HEK293 (cell line): Measurements from ENCODE around the gene PCDHGB2.

Experiments used
- CTCF ChIA-PET: fragments of 350-600 bp; formaldehyde crosslinking; extraction: SDS; loops from one replicate; lab custom pipeline; 2021; ENCODE audit warnings: antibody characterized with exemption; lab: Yijun Ruan, JAX
- POLR2A ChIA-PET: fragments of 300-600 bp; formaldehyde crosslinking; extraction: SDS; loops from one replicate; lab custom pipeline; 2020; ENCODE audit warnings: antibody characterized with exemption, inconsistent platforms; lab: Yijun Ruan, JAX
- H3K27ac ChIP-seq: fragments of 200-500 bp; sonication (Bioruptor generic); 2 replicates; pipeline ENCODE4 v1.5.1; 2014; ENCODE audit warnings: low read depth, low read length, control low read depth, inconsistent platforms; ENCODE audit errors: extremely low read depth
- H3K36me3 ChIP-seq, 2 experiments: fragments of 200-500 bp in 1 of 2; sonication (Bioruptor generic) in 1 of 2; 1 replicate in 1 of 2; 2 replicates in 1 of 2; pipeline ENCODE4 v1.5.1; 2014 to 2017; ENCODE audit warnings: inconsistent platforms in 2 of 2, low read length in 2 of 2; ENCODE audit not compliant: control insufficient read depth in 2 of 2, insufficient read depth in 1 of 2
- H3K4me1 ChIP-seq: fragments of 200-500 bp; sonication (Bioruptor generic); 2 replicates; pipeline ENCODE4 v1.5.1; 2014; ENCODE audit warnings: mild to moderate bottlenecking, low read length, inconsistent platforms; ENCODE audit not compliant: control insufficient read depth, insufficient read depth
- H3K4me3 ChIP-seq: 2 replicates; pipeline ENCODE4 v1.5.1; 2011; ENCODE audit warnings: low read depth, mild to moderate bottlenecking, control low read depth, low read length, moderate library complexity
- H3K9me3 ChIP-seq: fragments of 200-500 bp; sonication (Bioruptor generic); 2 replicates; pipeline ENCODE4 v1.5.1; 2014; ENCODE audit warnings: low read depth, low read length, inconsistent platforms; ENCODE audit not compliant: control insufficient read depth, insufficient read depth
- BCL6B ChIP-seq: fragments of 450-650 bp; formaldehyde crosslinking; IDR thresholded peaks from 2 replicates; pipeline ENCODE4 v1.5.1; 2017; ENCODE audit warnings: missing biosample characterization, missing genetic modification characterization
- SCRT1 ChIP-seq: fragments of 450-650 bp; formaldehyde crosslinking; IDR thresholded peaks from 2 replicates; pipeline ENCODE4 v1.5.1; 2016; ENCODE audit warnings: missing biosample characterization, missing genetic modification characterization, borderline replicate concordance
- SETDB1 ChIP-seq: IDR thresholded peaks from one replicate; pipeline ENCODE4 v1.6.1; 2017; ENCODE audit warnings: mild to moderate bottlenecking, low read length, moderate library complexity, mixed read lengths; ENCODE audit not compliant: insufficient read length
- ZNF16 ChIP-seq: fragments of 450-650 bp; formaldehyde crosslinking; IDR thresholded peaks from 2 replicates; pipeline ENCODE4 v1.5.1; 2016; ENCODE audit warnings: low read depth, missing biosample characterization, missing genetic modification characterization
- ZNF248 ChIP-seq: fragments of 450-650 bp; formaldehyde crosslinking; IDR thresholded peaks from 2 replicates; pipeline ENCODE4 v1.5.1; 2017; ENCODE audit warnings: missing biosample characterization, missing genetic modification characterization
- ZNF280C ChIP-seq: fragments of 450-650 bp; formaldehyde crosslinking; IDR thresholded peaks from 2 replicates; pipeline ENCODE4 v1.5.1; 2016; ENCODE audit warnings: missing biosample characterization, missing genetic modification characterization
- ZNF362 ChIP-seq: fragments of 450-650 bp; formaldehyde crosslinking; IDR thresholded peaks from 2 replicates; pipeline ENCODE4 v1.5.1; 2016; ENCODE audit warnings: missing biosample characterization, missing genetic modification characterization
- ZNF37A ChIP-seq: fragments of 450-650 bp; IDR thresholded peaks from 2 replicates; pipeline ENCODE4 v1.5.1; 2018; ENCODE audit warnings: missing biosample characterization, missing genetic modification characterization
- ZNF558 ChIP-seq: fragments of 450-650 bp; formaldehyde crosslinking; IDR thresholded peaks from 2 replicates; pipeline ENCODE4 v1.5.1; 2016; ENCODE audit warnings: missing biosample characterization, missing genetic modification characterization
- ZNF747 ChIP-seq: fragments of 450-650 bp; formaldehyde crosslinking; IDR thresholded peaks from 2 replicates; pipeline ENCODE4 v1.5.1; 2016; ENCODE audit warnings: missing biosample characterization, missing genetic modification characterization
- TF ChIP-seq, protein P1 (sequence below): fragments of 450-650 bp; IDR thresholded peaks from 2 replicates; pipeline ENCODE4 v1.5.1; 2018; ENCODE audit warnings: missing biosample characterization, mild to moderate bottlenecking, missing genetic modification characterization
- TF ChIP-seq, protein P2 (sequence below): fragments of 450-650 bp; formaldehyde crosslinking; conservative IDR thresholded peaks from 2 replicates; pipeline ENCODE4 v1.5.1; 2016; ENCODE audit warnings: low read depth, missing biosample characterization, missing genetic modification characterization
- TF ChIP-seq, protein P3 (sequence below): fragments of 450-650 bp; formaldehyde crosslinking; IDR thresholded peaks from 2 replicates; pipeline ENCODE4 v1.5.1; 2016; ENCODE audit warnings: missing biosample characterization, missing genetic modification characterization, borderline replicate concordance
- TF ChIP-seq, protein P4 (sequence below): fragments of 450-650 bp; formaldehyde crosslinking; IDR thresholded peaks from 2 replicates; pipeline ENCODE4 v1.5.1; 2016; ENCODE audit warnings: missing biosample characterization, missing genetic modification characterization
- TF ChIP-seq, protein P5 (sequence below): fragments of 450-650 bp; formaldehyde crosslinking; IDR thresholded peaks from 2 replicates; pipeline ENCODE4 v1.5.1; 2016; ENCODE audit warnings: missing biosample characterization, missing genetic modification characterization

The PCDHGB2 gene

GRCh38 chr5:141388661-141389060 is 28.9 kb downstream of the PCDHGB2 start:
- Histone ChIP-seq H3K27ac (no peak overlapping the region), H3K9me3 (no peaks in the 10 kb centered on the region), H3K36me3 (no peaks in the 10 kb centered on the region), H3K4me3 (no peak overlapping the region), H3K4me1 (no peaks in the 10 kb centered on the region)
- POLR2A ChIA-PET: no interaction called here
- CTCF ChIA-PET: interaction anchor here (0.6 to 1.4 kb wide), 2 partner anchors 30 to 113 kb away, joined by 3 to 4 read pairs; no protein-coding TSS in a partner anchor
- TF ChIP-seq, protein P1, sequence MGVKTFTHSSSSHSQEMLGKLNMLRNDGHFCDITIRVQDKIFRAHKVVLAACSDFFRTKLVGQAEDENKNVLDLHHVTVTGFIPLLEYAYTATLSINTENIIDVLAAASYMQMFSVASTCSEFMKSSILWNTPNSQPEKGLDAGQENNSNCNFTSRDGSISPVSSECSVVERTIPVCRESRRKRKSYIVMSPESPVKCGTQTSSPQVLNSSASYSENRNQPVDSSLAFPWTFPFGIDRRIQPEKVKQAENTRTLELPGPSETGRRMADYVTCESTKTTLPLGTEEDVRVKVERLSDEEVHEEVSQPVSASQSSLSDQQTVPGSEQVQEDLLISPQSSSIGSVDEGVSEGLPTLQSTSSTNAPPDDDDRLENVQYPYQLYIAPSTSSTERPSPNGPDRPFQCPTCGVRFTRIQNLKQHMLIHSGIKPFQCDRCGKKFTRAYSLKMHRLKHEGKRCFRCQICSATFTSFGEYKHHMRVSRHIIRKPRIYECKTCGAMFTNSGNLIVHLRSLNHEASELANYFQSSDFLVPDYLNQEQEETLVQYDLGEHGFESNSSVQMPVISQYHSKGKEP (tag by site-specific recombination): no peak
- TF ChIP-seq, protein P2, sequence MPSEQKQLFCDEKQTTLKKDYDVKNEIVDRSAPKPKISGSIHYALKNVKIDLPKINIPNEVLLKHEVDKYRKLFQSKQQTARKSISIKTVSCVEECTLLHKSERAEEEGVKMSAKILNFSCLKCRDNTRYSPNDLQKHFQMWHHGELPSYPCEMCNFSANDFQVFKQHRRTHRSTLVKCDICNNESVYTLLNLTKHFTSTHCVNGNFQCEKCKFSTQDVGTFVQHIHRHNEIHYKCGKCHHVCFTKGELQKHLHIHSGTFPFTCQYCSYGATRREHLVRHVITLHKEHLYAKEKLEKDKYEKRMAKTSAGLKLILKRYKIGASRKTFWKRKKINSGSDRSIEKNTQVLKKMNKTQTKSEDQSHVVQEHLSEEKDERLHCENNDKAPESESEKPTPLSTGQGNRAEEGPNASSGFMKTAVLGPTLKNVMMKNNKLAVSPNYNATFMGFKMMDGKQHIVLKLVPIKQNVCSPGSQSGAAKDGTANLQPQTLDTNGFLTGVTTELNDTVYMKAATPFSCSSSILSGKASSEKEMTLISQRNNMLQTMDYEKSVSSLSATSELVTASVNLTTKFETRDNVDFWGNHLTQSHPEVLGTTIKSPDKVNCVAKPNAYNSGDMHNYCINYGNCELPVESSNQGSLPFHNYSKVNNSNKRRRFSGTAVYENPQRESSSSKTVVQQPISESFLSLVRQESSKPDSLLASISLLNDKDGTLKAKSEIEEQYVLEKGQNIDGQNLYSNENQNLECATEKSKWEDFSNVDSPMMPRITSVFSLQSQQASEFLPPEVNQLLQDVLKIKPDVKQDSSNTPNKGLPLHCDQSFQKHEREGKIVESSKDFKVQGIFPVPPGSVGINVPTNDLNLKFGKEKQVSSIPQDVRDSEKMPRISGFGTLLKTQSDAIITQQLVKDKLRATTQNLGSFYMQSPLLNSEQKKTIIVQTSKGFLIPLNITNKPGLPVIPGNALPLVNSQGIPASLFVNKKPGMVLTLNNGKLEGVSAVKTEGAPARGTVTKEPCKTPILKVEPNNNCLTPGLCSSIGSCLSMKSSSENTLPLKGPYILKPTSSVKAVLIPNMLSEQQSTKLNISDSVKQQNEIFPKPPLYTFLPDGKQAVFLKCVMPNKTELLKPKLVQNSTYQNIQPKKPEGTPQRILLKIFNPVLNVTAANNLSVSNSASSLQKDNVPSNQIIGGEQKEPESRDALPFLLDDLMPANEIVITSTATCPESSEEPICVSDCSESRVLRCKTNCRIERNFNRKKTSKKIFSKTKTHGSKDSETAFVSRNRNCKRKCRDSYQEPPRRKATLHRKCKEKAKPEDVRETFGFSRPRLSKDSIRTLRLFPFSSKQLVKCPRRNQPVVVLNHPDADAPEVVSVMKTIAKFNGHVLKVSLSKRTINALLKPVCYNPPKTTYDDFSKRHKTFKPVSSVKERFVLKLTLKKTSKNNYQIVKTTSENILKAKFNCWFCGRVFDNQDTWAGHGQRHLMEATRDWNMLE (tag by site-specific recombination): no peak
- TF ChIP-seq ZNF248 (tag by site-specific recombination): no peak
- TF ChIP-seq SCRT1 (tag by site-specific recombination): no peak
- no peak for TF ChIP-seq ZNF558 (tag by site-specific recombination)
- no peak for TF ChIP-seq ZNF16 (tag by site-specific recombination)
- no peak for TF ChIP-seq ZNF37A (tag by site-specific recombination)
- no peak for TF ChIP-seq SETDB1
- no peak for TF ChIP-seq BCL6B (tag by site-specific recombination)
- TF ChIP-seq, protein P3, sequence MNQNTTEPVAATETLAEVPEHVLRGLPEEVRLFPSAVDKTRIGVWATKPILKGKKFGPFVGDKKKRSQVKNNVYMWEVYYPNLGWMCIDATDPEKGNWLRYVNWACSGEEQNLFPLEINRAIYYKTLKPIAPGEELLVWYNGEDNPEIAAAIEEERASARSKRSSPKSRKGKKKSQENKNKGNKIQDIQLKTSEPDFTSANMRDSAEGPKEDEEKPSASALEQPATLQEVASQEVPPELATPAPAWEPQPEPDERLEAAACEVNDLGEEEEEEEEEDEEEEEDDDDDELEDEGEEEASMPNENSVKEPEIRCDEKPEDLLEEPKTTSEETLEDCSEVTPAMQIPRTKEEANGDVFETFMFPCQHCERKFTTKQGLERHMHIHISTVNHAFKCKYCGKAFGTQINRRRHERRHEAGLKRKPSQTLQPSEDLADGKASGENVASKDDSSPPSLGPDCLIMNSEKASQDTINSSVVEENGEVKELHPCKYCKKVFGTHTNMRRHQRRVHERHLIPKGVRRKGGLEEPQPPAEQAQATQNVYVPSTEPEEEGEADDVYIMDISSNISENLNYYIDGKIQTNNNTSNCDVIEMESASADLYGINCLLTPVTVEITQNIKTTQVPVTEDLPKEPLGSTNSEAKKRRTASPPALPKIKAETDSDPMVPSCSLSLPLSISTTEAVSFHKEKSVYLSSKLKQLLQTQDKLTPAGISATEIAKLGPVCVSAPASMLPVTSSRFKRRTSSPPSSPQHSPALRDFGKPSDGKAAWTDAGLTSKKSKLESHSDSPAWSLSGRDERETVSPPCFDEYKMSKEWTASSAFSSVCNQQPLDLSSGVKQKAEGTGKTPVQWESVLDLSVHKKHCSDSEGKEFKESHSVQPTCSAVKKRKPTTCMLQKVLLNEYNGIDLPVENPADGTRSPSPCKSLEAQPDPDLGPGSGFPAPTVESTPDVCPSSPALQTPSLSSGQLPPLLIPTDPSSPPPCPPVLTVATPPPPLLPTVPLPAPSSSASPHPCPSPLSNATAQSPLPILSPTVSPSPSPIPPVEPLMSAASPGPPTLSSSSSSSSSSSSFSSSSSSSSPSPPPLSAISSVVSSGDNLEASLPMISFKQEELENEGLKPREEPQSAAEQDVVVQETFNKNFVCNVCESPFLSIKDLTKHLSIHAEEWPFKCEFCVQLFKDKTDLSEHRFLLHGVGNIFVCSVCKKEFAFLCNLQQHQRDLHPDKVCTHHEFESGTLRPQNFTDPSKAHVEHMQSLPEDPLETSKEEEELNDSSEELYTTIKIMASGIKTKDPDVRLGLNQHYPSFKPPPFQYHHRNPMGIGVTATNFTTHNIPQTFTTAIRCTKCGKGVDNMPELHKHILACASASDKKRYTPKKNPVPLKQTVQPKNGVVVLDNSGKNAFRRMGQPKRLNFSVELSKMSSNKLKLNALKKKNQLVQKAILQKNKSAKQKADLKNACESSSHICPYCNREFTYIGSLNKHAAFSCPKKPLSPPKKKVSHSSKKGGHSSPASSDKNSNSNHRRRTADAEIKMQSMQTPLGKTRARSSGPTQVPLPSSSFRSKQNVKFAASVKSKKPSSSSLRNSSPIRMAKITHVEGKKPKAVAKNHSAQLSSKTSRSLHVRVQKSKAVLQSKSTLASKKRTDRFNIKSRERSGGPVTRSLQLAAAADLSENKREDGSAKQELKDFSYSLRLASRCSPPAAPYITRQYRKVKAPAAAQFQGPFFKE (tag by site-specific recombination): no peak
- TF ChIP-seq, protein P4, sequence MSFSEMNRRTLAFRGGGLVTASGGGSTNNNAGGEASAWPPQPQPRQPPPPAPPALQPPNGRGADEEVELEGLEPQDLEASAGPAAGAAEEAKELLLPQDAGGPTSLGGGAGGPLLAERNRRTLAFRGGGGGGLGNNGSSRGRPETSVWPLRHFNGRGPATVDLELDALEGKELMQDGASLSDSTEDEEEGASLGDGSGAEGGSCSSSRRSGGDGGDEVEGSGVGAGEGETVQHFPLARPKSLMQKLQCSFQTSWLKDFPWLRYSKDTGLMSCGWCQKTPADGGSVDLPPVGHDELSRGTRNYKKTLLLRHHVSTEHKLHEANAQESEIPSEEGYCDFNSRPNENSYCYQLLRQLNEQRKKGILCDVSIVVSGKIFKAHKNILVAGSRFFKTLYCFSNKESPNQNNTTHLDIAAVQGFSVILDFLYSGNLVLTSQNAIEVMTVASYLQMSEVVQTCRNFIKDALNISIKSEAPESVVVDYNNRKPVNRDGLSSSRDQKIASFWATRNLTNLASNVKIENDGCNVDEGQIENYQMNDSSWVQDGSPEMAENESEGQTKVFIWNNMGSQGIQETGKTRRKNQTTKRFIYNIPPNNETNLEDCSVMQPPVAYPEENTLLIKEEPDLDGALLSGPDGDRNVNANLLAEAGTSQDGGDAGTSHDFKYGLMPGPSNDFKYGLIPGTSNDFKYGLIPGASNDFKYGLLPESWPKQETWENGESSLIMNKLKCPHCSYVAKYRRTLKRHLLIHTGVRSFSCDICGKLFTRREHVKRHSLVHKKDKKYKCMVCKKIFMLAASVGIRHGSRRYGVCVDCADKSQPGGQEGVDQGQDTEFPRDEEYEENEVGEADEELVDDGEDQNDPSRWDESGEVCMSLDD (tag by site-specific recombination): no peak
- TF ChIP-seq ZNF747 (tag by site-specific recombination): no peak
- TF ChIP-seq, protein P5, sequence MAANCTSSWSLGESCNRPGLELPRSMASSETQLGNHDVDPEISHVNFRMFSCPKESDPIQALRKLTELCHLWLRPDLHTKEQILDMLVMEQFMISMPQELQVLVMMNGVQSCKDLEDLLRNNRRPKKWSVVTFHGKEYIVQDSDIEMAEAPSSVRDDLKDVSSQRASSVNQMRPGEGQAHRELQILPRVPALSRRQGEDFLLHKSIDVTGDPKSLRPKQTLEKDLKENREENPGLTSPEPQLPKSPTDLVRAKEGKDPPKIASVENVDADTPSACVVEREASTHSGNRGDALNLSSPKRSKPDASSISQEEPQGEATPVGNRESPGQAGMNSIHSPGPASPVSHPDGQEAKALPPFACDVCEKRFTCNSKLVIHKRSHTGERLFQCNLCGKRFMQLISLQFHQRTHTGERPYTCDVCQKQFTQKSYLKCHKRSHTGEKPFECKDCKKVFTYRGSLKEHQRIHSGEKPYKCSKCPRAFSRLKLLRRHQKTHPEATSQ (tag by site-specific recombination): no peak
- TF ChIP-seq ZNF362: no peak
- TF ChIP-seq ZNF280C (tag by site-specific recombination): no peak
